ENCODE results near the gene TMEM245.
"Not testable (repeated sequence)": the region's sequence is repeated elsewhere in the genome, so short reads cannot be mapped to it uniquely, and the experiment has no call there.

TMEM245 gene

DNA sequence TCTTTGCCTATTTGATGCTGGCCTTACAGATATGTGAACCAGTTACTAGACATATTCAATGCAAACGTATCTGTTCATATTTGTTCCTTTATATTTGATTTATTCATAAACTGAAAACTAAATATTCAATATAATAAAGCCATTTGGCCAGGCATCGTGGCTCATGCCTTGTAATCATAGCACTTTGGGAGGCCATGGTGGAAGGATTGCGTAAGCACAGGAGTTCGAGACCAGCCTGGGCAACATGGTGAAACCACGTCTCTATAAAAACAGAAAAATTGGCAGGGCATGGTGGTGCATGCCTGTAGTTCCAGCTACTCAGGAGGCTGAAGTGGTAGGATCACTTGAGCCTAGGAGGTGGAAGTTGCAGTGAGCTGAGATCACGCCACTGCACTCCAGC is 57.2 kb downstream of the TMEM245 start:
- no peak for DNase-seq

DNA sequence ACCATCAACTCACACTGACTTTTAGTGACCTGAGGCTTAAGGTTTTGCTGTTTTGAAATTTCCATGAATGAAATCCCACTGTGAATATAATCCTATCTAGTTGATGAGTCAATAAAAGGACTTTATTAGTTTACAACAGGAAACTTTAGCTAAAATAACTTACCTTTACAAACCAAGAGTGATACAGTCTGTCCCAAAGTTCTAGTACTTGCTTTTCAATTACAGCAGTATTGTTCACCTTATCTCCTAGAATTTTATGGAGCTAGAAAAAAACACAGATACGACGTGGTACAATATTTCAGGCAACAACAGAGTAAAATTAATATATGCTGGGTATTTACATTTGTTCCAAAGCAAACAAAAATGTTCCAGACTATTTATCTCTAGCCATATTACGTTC is 59.6 kb downstream of the TMEM245 start:
- DNase-seq: no peak

- not testable (repeated sequence) for DNase-seq
These were observed 66.6 kb downstream of the TMEM245 start for GRCh38 chr9:109053121-109053520.

DNA sequence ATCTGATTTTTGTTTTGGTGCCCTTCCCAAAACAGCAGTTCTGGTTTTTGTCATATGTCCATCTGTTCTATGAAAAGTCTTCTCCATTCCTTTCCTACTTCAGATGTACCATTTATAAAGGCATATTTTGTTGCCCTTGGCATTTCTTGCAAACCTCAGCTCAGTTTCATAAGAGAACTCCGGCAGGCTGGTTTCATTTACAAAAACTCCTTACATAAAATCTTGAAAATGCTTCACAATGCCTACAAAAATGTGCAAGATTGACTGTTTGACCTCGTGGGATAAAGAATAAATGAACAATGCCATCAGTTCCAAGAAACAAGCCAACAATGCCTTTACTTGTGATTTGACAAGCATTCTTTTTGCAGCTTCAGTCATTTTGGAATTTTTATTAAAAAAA is 67.3 kb downstream of the TMEM245 start:
- no peak for DNase-seq

DNA sequence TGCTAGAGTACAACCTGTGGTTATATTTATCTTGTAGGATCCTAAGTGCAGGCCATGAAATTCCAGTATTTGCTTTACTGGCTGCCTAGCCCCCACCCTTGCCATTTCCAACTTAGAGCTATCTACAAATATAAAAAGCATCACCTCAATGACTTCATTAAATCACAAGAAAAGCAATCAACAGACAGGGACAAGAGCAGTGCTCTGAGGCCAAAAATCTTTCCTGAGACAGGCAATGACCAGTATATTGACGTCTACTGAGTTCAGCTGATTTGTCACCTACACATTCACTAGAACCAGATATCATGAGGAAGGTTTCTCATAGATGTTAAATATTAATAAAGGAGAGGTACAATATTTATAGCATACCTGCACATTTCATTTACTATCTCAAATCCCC is 68.0 kb downstream of the TMEM245 start:
- no peak for DNase-seq

DNA sequence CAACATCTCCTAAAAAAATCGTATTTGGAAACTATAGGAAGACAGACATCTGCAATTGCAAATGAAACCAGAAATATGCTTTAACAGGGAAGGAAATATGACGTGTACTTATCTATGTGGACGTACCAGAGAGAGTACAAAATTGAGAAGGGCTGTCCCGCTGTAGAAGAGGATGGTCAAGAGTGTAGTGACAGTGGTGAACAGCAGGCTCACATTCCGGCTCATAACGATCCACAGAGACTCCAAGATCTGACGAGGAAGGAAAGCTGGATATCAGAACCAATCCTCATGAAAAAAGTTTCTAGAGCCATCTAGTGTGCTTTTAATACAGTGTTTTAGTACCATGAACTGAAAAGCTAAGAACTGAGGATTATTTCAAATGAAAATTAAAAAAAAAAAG is 69.3 kb downstream of the TMEM245 start:
- DNase-seq: no peak

GRCh38 chr9:109048822-109049221 is 70.9 kb downstream of the TMEM245 start:
- DNase-seq: no peak

GRCh38 chr9:109047259-109047658 is 72.5 kb downstream of the TMEM245 start:
- DNase-seq: no peak

- DNase-seq: no peak
These were observed 73.4 kb downstream of the TMEM245 start for GRCh38 chr9:109046346-109046745.

- no peak for DNase-seq
These were observed 76.2 kb downstream of the TMEM245 start for GRCh38 chr9:109043578-109043977.

DNA sequence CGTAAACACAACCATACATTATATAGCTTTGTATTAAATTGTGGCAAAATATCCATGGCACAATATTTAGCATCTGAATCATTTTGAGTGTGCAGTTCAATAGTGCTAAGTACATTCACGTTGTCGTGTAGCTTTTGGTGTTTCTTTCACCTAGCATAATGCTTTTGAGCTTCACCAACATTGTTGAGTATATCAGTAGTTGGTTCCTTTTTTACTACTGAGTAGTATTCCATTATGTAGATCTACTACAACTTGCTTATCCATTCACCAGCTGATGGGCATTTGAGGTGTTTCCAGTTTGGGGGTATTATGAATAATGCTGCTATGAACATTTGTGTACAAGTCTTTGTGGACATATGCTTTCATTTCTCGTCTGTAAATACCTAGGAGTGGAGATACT is 79.2 kb downstream of the TMEM245 start:
- no peak for DNase-seq

GRCh38 chr9:109039539-109039938 is 80.2 kb downstream of the TMEM245 start:
- no peak for DNase-seq

GRCh38 chr9:109037946-109038715 is 81.6 kb downstream of the TMEM245 start:
- no peak for DNase-seq

DNA sequence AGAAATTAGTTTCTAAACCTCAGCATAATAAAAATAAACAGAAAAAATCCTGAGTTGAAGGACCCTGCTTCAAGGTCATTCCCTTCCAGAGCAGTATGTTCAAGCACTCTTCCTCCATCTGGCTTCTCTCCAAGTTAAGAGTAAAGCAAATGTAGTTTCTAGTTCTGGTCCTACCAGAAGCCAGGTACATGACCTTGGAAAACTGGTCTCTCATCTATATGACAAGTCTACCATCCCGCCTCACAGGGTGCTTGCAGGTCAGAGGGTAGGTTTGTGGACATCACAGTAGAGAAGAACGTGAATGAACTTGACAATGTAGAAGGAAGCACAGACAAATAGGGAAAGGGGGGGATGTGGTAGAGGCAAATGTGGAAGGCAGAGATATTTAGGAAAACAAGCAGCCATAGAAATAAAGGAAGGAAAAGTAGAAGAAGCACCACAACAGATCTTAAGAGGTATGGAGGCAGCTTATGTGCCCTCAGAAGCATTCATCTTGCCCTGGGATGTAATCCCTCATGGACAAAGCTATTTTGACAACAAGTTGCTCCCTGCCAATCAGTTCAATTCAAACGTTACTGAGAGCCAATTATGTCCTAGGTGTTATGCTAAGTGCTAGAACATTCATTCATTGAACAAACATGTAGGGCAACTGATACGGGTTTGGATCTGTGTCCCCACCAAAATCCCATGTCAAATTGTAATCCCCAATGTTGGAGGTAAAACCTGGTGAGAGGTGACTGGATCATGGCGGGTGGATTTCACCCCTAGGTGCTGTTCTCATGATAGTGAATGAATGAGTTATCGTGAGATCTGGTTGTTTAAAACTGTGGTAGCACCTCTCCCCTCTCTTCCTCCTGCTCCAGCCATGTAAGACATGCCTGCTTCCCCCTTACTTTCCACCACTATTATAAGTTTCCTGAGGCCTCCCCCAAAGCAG is 82.7 kb downstream of the TMEM245 start:
- DNase-seq: no peak

DNA sequence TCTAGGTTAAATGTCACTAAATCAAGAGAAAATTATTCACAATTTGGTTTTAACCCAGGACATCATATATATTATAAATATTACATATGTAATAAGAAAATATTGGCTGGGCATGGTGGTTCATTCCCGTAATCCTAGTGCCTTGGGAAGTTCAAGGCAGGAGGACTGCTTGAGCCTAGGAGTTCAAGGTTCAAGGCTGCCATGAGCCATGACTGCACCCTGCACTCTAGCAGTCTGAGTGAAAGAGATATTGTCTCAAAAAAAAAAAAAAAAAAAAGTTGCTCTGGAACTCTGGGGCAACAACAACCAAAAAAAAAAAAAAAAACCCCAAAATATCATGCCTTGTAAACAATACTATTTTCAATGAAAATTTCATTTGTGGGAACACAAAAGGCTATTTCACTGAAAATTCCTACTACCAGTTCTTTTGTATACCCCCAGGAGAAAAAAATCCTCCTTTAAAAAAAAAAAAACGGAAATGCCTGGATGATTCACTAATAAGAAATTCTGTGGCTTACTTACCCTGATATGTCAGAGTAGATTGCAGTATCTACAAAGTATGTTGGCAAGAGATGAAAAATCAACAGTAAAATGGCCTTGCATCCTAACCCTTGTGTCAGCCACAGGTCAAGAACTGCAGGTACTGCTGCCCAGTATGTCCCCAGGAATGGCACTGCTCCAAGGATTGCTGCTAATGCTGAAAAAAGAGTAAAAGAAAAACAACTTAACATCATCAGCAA is 83.9 kb downstream of the TMEM245 start:
- no peak for DNase-seq

GRCh38 chr9:109033941-109034700 is 85.6 kb downstream of the TMEM245 start:
- DNase-seq: no peak

- no peak for DNase-seq
These were observed 88.5 kb downstream of the TMEM245 start for GRCh38 chr9:109031241-109031640.

- DNase-seq: no peak
These were observed 89.3 kb downstream of the TMEM245 start for GRCh38 chr9:109030426-109030825.

DNA sequence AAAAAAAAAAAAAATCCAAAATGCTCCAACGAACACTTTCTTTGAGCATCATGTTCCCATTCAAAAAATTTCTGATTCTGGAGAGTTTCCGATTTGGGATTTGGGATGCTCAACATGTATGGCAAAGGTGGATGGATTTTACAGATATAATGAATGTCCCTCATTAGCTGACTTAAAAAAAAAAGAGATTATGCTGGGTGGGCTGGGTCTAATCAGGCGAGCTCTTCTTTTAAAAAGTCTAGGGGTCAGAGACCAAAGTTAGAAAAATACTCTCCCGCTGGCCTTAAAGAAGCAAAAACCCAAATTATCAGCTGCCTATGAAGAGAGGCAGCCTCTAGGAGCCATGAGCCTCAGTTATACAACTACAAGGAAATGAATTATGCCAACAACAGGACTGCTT is 91.3 kb downstream of the TMEM245 start:
- DNase-seq: no peak

GRCh38 chr9:109027176-109027575 is 92.6 kb downstream of the TMEM245 start:
- DNase-seq: no peak

DNA sequence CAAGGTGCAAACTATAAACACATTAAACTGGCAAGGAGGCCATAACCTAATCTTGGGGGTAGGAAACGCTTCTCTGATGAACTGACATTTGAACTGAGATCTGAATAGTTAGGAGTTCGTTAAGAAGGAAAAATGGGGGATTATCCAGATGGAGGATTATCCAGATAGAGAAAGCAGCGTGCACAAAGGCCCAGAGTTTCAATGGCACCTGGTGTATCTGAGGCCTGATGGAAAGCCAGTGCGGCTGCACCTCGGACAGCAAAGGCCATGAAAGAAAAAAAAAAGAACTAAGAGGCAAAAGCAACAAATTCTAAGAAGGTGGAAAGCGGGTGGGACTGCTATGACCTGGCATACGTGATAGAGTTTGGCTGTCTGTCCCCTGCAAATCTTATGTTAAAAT is 93.4 kb downstream of the TMEM245 start:
- DNase-seq: no peak

GRCh38 chr9:109022873-109023272 is 96.9 kb downstream of the TMEM245 start:
- DNase-seq: peak in 1 of 2 experiments; percentile 6

Data from NCI-H2081 (cell line).